Endometrial microvascular endothelial cells (primary cell): ENCODE results near the gene CRIP2. TPM values are rescaled to one million over a fixed set of nuclear protein-coding genes. Genes with fewer than 3 reads are reported as not detected.

Experiments used
- in situ Hi-C: cut with HindIII; loops from 2 replicates; pipeline ENCODE4 v1.10.0; 2017; ENCODE audit warnings: low sequenced_read_pairs, low pct_unique_long_range_greater_than_20kb; ENCODE audit errors: inconsistent ontology term
- total RNA-seq: library from RNA; depleted of rRNA; stranded (reverse); fragments of >200 nt; gene quantifications from one replicate; pipeline ENCODE4 v1.2.3, GENCODE V29; 2015; ENCODE audit errors: inconsistent ontology term

Gene CRIP2
- total RNA-seq, 1 donor from 2014 or later: 262 TPM

- in situ Hi-C loops: no loop called here
Measured at GRCh38 chr14:105440992-105441391, 33.6 kb upstream of the CRIP2 start.

DNA sequence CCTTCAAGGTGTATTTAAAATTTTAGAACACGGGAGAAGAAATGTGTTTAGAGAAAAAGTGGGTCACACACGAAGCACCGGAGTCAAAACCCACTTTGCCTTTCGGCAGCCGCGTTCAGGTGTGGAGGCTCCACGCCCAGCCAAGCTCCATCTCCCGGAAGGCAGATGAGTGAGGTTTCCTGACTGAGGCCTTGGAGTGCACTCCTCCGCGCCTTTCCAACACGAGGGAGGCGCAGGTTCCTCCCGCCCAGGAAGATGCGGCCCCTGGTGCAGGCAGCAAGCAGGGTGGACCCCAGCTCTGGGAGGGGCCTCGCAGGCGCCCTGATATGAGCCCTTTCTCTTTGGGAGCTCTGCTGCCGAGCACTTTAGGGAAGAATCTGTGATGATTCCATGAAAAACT, 32.5 kb upstream of the CRIP2 start:
- in situ Hi-C loops: no loop called here

GRCh38 chr14:105442834-105443233, 31.8 kb upstream of the CRIP2 start:
- in situ Hi-C loops: no loop called here

GRCh38 chr14:105444859-105445258, 29.8 kb upstream of the CRIP2 start:
- in situ Hi-C loops: no loop called here

GRCh38 chr14:105445290-105445689, 29.3 kb upstream of the CRIP2 start:
- in situ Hi-C loops: no loop called here

- in situ Hi-C loops: no loop called here
Measured at GRCh38 chr14:105445901-105446845, 28.4 kb upstream of the CRIP2 start.

DNA sequence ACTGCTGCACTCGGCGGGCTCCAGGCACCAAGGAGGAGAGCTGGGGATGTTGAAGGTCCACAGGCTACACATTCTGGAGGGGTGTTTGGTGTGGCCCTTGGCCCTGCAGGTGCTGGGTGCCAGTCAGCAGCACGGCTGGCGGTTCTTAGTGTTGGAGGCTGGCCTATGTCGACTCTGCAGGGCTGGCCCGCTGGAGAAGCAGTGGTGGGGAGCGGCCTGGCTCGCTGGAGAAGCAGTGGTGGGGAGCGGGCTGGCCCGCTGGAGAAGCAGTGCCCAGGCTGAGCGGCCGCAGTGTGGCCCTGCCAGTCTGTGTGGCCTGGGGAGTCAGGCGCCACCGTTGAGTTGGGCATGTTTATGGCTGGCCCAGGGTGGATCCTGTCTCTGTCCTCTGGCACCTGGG, 27.6 kb upstream of the CRIP2 start:
- in situ Hi-C loops: no loop called here

DNA sequence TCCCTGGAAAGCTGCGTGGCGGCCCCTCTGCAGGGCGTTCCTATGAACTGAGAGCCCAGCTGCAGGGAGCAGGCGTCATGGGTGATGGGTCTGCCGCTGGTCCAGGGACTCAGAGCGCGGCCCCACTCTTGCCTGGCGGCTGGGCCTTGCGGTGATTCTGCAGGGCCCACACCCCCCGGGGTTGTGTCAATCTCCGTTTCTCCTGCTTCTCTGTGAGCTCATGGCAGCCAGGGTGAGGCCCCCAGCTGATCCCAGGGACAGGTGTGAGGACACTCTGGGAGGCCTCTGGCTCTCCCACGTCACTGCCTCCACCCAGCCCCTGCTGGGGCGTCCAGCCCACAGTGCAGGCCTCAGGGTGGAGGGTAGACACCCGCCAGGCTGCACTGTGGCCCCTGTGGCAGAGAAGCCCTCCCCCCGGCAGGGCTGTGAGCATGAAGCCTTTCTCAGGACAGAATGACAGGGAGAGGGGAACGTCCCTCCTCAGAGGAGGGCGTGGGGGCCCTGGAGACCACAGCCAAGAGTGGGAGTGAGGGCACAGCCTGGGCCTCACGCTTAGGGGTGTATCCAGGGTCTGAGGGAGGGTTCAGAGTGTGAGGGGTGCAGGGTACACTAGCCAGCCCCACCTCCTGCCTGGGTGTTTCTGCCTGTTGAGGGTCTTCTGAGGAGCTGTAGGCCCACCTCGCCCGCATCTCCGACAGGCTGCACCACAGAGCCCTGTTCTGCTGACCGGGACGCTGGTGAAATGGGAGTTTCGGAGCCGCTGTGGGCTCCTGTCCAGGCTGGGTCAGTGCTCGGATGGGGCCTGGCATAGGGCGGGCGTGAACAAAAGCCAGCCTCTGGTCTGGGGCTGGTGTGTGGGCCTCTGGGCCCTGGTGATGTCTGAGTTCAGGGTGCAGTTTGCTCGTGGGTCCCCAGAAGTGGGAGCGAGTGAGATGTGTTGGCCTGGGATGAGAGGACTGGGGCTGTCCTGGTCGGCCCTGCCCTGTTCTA, 26.7 kb upstream of the CRIP2 start:
- in situ Hi-C loops: no loop called here

GRCh38 chr14:105448706-105449111, 25.9 kb upstream of the CRIP2 start:
- in situ Hi-C loops: no loop called here

DNA sequence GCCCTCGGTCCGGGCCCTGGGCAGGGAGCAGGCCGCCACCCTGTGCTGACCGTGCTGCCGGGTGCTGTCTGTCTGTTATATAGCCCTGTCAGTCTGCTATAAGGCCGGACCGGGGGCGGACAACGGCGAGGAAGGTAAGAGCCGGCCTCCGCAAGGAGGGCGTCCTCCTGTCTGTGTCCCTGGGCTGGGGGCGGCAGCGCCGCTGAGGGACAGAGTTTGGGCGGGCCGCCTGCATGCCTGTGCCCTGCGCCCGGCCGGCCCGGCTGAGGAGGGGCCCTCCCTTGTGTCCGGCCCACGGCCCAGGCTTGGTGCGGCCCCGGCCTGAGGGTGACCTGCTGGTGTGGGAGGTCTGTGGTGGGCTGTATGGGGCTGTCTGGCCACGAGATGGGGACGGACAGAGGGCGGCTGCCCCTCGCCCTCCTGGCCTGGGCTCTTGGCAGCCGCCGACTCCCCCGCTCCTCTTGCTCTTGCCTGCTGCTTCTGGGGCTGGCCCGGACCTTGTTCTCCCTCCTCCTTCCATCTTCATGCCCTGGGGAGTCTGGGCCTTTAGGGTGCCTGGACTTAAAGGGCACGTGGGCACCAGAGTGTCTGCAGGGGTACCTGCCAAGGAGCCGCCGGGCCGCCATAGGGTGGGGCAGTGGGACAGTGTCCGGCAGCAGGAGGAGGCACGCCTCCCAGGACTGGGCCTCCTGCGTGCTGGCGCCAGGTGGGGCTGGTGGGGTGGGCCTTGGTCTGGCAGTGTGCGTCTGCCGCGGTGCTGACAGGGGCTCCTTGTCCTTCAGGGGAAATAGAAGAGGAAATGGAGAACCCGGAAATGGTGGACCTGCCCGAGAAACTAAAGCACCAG, 25.1 kb upstream of the CRIP2 start:
- in situ Hi-C loops: no loop called here

DNA sequence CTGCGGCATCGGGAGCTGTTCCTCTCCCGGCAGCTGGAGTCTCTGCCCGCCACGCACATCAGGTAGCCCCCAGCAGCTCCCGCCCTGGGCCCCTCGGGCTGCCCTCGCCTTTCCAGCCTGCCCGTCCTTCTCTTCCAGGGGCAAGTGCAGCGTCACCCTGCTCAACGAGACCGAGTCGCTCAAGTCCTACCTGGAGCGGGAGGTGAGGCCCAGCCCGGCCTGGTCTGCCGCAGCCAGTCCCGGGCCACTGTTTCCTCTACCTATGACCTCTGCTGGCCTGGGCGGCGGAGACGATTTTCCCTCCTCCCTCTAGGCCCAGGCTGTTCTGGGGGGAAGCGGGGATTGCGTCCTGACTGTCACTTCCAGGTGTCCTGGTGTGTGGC, 24.5 kb upstream of the CRIP2 start:
- in situ Hi-C loops: no loop called here

DNA sequence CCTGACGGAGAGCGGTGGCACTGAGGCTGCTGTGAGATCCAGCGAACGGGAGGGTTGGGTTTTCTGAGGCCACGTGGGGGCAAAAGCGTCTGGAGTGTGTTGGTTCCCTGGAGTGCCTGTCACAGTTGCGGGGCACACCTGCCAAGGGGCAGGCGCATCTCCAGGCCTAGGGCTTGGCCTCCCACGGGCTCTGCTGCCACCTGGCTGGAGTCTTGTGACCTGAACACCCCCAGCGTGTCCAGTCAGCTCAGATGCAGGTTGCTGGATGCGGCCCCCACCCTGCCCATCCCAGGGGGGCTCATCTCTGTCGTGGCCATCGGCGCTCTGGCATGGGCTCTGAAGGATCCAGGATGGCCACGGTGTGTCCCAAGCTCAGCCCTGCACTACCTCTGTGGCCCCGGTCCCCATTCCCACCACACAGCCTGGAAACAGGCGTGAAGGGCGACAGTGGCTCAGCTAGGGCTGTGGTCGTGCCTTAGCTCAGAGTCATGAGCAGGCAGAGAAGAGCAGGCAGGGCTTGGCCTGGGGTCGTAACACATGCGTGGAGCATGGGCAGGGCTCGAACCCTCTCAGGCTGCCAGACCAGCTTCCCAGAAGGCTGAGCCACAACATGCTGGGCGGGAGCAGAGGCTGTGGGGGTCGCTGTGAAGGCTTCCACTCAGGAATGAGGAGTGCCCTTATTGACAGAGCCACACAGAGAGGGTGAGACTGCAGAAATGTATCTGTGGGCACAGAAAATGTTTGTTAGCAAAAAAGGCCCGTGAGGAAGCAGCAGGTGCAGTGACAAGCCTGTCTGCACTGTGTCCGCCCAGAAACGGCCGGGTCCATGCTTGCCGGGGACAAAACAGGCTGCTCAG, 23.5 kb upstream of the CRIP2 start:
- in situ Hi-C loops: no loop called here

GRCh38 chr14:105452963-105453362, 21.7 kb upstream of the CRIP2 start:
- in situ Hi-C loops: no loop called here

DNA sequence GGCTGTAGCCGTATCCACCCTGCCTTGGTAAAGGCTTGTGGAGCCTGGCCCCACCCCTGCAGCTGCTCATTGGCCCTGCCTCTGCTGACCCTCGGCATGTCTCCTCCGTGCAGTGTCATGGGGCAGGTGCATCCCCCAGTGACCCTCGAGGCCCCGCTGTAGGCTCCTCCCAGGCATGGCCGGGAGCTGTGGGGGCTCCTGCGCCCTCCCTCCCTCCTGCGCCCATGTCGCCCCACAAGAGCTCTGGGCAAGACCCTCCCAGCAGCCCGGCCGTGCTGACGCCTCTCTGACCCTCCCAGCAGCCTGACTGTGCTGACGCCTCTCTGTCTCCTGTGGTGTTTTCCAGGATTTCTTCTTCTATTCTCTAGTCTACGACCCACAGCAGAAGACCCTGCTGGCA, 20.8 kb upstream of the CRIP2 start:
- in situ Hi-C loops: no loop called here

DNA sequence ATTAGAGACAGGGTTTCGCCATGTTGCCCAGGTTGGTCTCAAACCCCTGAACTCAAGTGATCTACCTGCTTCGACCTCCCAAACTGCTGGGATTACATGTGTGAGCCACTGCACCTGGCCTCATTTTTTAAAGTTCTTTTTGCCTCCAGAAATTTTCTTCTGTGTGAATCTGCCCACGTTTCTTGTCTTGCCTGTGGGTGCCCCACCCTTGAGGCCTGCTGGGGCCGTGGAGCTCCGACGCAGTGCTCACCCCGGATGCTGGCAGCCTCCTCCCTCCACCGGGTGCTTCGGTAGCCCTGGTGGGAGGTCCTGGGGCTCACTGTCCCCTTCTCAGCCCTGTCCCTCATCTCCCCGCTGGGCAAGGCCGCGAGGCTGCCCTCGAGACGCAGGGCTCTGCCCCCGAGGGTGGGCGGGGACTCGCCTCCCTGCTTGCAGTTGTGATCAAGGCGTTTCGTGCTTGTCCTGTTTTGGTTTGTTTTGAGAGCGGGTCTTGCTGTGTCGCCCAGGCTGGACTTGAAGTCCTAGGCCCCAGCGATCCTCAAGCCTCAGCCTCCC, 19.5 kb upstream of the CRIP2 start:
- in situ Hi-C loops: no loop called here

- in situ Hi-C loops: no loop called here
Measured at GRCh38 chr14:105455766-105456660, 18.6 kb upstream of the CRIP2 start.
